K562 (cell line): ENCODE results near the gene KLHL20. TPM values are rescaled to one million over a fixed set of nuclear protein-coding genes. Genes with fewer than 3 reads are reported as not detected.

Experiments
- ATAC-seq: fragments of 200-7000 bp; cut with Tn5 transposase; 3 replicates; pipeline ENCODE4 v1.9.1; 2020; ENCODE audit warnings: moderate library complexity
- Bru-seq: library from RNA; stranded (reverse); fragments of 400-500 nt; gene quantifications from one replicate; lab custom pipeline; 2021; lab: Mats Ljungman, UMichigan
- BruChase-seq, 2 experiments: library from RNA; stranded (reverse); fragments of 400-500 nt; gene quantifications; one replicate each; lab custom pipeline; 2021; lab: Mats Ljungman, UMichigan
- BruUV-seq: library from RNA; stranded (reverse); fragments of 400-500 nt; replicated peaks from 2 replicates; lab custom pipeline; 2021; lab: Mats Ljungman, UMichigan
- CTCF ChIA-PET: fragments of 300-600 bp; formaldehyde crosslinking; extraction: SDS; loops from one replicate; lab custom pipeline; 2021; ENCODE audit warnings: low intra/inter-chr PET ratio; lab: Yijun Ruan, JAX
- POLR2A ChIA-PET: fragments of 300-600, 350-650 bp; sonication (Branson Sonifier 250); formaldehyde crosslinking; extraction: SDS; loops from one replicate; lab custom pipeline; 2021; ENCODE audit warnings: antibody characterized with exemption, inconsistent platforms; lab: Yijun Ruan, JAX
- DNase-seq, 4 experiments: peaks; one replicate each; pipeline versions ENCODE4 v3.0.0 to v3.0.0-alpha.2; 2011 to 2018; ENCODE audit warnings: low spot score in 3 of 4, mixed read lengths in 3 of 4; ENCODE audit errors: extremely low read depth in 1 of 4
- FAIRE-seq: peaks from 2 replicates; lab custom pipeline; 2011; peaks lifted over from hg19 to GRCh38; lab: Jason Lieb, UNC
- H2AFZ ChIP-seq: 2 replicates; pipeline ENCODE4 v1.6.0; 2011; ENCODE audit warnings: low read depth, low read length, control low read depth, inconsistent platforms
- H3K27ac ChIP-seq: fragments of 200-600 bp; 3 replicates; pipeline ENCODE4 v1.8.0; 2011; ENCODE audit warnings: low read depth, mild to moderate bottlenecking, control low read depth, inconsistent platforms, low read length, moderate library complexity, mixed read lengths; ENCODE audit errors: extremely low read depth
- H3K27me3 ChIP-seq, 2 experiments: fragments of 300-600 bp in 1 of 2; 2 replicates in 1 of 2; 3 replicates in 1 of 2; pipeline versions ENCODE4 v1.6.0 to v1.8.0; 2011; ENCODE audit warnings: inconsistent platforms in 2 of 2, low read length in 2 of 2, mild to moderate bottlenecking in 1 of 2, mixed read lengths in 1 of 2, moderate library complexity in 1 of 2; ENCODE audit not compliant: control insufficient read depth in 2 of 2, insufficient read depth in 2 of 2
- H3K36me3 ChIP-seq: fragments of 300-600 bp; 3 replicates; pipeline ENCODE4 v1.8.0; 2011; ENCODE audit warnings: mild to moderate bottlenecking, low read length, inconsistent platforms; ENCODE audit not compliant: control insufficient read depth, insufficient read depth
- H3K4me1 ChIP-seq, 2 experiments: fragments of 200-600 bp in 1 of 2; replicated peaks in 1 of 2; 2 replicates in 1 of 2; 3 replicates in 1 of 2; pipeline versions ENCODE4 v1.5.1 to v1.8.0; 2011; ENCODE audit warnings: inconsistent platforms in 2 of 2, low read length in 2 of 2, mild to moderate bottlenecking in 1 of 2, mixed read lengths in 1 of 2, moderate library complexity in 1 of 2; ENCODE audit not compliant: control insufficient read depth in 2 of 2, insufficient read depth in 2 of 2
- H3K4me2 ChIP-seq: 2 replicates; pipeline ENCODE4 v1.6.1; 2011; ENCODE audit warnings: low read length, control low read depth, inconsistent platforms, mixed read lengths; ENCODE audit not compliant: insufficient read depth
- H3K4me3 ChIP-seq: fragments of 200-600 bp; sonication (generic), shearing (Covaris generic); 2 replicates; pipeline ENCODE4 v1.5.1; 2016; ENCODE audit warnings: control low read depth, inconsistent platforms
- H3K79me2 ChIP-seq: fragments of 200-600 bp; 3 replicates; pipeline ENCODE4 v1.8.0; 2011; ENCODE audit warnings: low read length, inconsistent platforms; ENCODE audit not compliant: control insufficient read depth, insufficient read depth
- H3K9ac ChIP-seq, 2 experiments: 2 replicates each; pipeline versions ENCODE4 v1.6.0 to v1.6.1; 2011; ENCODE audit warnings: low read depth in 2 of 2, low read length in 2 of 2, control low read depth in 1 of 2, inconsistent platforms in 1 of 2, mild to moderate bottlenecking in 1 of 2, mixed read lengths in 1 of 2; ENCODE audit not compliant: insufficient read depth in 1 of 2
- H3K9me1 ChIP-seq: one replicate; pipeline ENCODE4 v1.6.0; 2011; ENCODE audit warnings: inconsistent platforms, mild to moderate bottlenecking, low read length, moderate library complexity; ENCODE audit not compliant: control insufficient read depth, insufficient read depth
- H3K9me3 ChIP-seq: replicated peaks from 2 replicates; pipeline ENCODE4 v1.5.1; 2011; ENCODE audit warnings: low read depth, low read length, inconsistent platforms; ENCODE audit not compliant: control insufficient read depth, insufficient read depth
- H4K20me1 ChIP-seq: replicated peaks from 2 replicates; pipeline ENCODE4 v1.6.1; 2011; ENCODE audit warnings: low read length, inconsistent platforms, mixed read lengths; ENCODE audit not compliant: control insufficient read depth, insufficient read depth
- EGR1 ChIP-seq: fragments of 450-650 bp; conservative IDR thresholded peaks from 2 replicates; pipeline ENCODE4 v1.6.1; 2017; ENCODE audit warnings: mild to moderate bottlenecking
- TCFL5 ChIP-seq: fragments of 250-450 bp; sonication (Bioruptor Pico); conservative IDR thresholded peaks from 2 replicates; pipeline ENCODE4 v1.6.1; 2021; ENCODE audit warnings: mild to moderate bottlenecking, moderate library complexity, matching md5 sums
- WGBS: fragments of 100-300 bp; shearing (Covaris generic); methylation state at CpG from one replicate; pipeline ENCODE4 v1.1.6; 2016; ENCODE audit warnings: low coverage, mixed read lengths; ENCODE audit not compliant: insufficient coverage; ENCODE audit errors: missing lambda C conversion rate; 5-methylcytosine and 5-hydroxymethylcytosine counted together
- in situ Hi-C: fragments of 300-500 bp; cut with MboI; formaldehyde crosslinking; loops from 4 replicates; pipeline ENCODE4 v1.15.0; 2018; ENCODE audit warnings: inconsistent platforms, mixed read lengths
- intact Hi-C: fragments of 100-400 bp; cut with micrococcal nuclease; formaldehyde crosslinking; loops from 2 replicates; pipeline ENCODE4 v1.14.2; 2022
- long read RNA-seq, 3 experiments: library from polyadenylated mRNA in 2 of 3; library from RNA in 1 of 3; unstranded in 2 of 3; stranded (forward) in 1 of 3; transcript quantifications; one replicate each; pipeline ENCODE4 v2.0.0, GENCODE V29; 2019 to 2022
- polyA minus RNA-seq, 3 experiments: library from RNA; depleted of rRNA, polyadenylated mRNA; stranded (reverse); fragments of >200 nt; gene quantifications; 2 replicates each; pipeline ENCODE4 v1.2.3, GENCODE V29; 2011
- polyA plus RNA-seq, 8 experiments: library from polyadenylated mRNA; depleted of rRNA in 4 of 8; stranded (reverse) in 5 of 8; unstranded in 3 of 8; fragments of >200 nt; fragmentation: Nextera tagmentation in 2 of 8; fragmentation: Illumina TruSeq in 1 of 8; extraction: Ambion mirVana in 2 of 8; extraction: Trizol in 1 of 8; gene quantifications; 2 replicates each; pipeline versions ENCODE4 v1.2.1 to v1.2.3, GENCODE V29; 2011 to 2014; ENCODE audit warnings: inconsistent platforms in 1 of 8, missing spikeins in 1 of 8
- total RNA-seq, 7 experiments: library from RNA; depleted of rRNA in 6 of 7; stranded (reverse); fragments of >200 nt in 6 of 7; fragmentation: Illumina TruSeq in 2 of 7; extraction: Trizol in 2 of 7; gene quantifications; 2 replicates each; pipeline versions ENCODE4 v1.2.1 to v1.2.3, GENCODE V29; 2011 to 2021; ENCODE audit warnings: low replicate concordance in 1 of 7
- TF ChIP-seq, protein P1 (sequence below): fragments of 450-650 bp; formaldehyde crosslinking; conservative IDR thresholded peaks from 2 replicates; pipeline ENCODE4 v1.4.0; 2022; ENCODE audit warnings: mild to moderate bottlenecking, missing genetic modification characterization
- TF ChIP-seq, protein P2 (sequence below): fragments of 450-650 bp; IDR thresholded peaks from 2 replicates; pipeline ENCODE4 v1.6.1; 2017; ENCODE audit warnings: mild to moderate bottlenecking, moderate library complexity
- TF ChIP-seq, protein P3 (sequence below): fragments of 250-450 bp; sonication (Bioruptor Pico); IDR thresholded peaks from 2 replicates; pipeline ENCODE4 v1.8.0; 2021; ENCODE audit warnings: moderate library complexity, mild to moderate bottlenecking, inconsistent platforms

The KLHL20 gene, protein sequence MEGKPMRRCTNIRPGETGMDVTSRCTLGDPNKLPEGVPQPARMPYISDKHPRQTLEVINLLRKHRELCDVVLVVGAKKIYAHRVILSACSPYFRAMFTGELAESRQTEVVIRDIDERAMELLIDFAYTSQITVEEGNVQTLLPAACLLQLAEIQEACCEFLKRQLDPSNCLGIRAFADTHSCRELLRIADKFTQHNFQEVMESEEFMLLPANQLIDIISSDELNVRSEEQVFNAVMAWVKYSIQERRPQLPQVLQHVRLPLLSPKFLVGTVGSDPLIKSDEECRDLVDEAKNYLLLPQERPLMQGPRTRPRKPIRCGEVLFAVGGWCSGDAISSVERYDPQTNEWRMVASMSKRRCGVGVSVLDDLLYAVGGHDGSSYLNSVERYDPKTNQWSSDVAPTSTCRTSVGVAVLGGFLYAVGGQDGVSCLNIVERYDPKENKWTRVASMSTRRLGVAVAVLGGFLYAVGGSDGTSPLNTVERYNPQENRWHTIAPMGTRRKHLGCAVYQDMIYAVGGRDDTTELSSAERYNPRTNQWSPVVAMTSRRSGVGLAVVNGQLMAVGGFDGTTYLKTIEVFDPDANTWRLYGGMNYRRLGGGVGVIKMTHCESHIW
- 42.3 and 64.2 TPM in 2 replicates for total RNA-seq (2011; cell fraction: chromatin; rRNA removed; ENCODE audit: low replicate concordance)
- total RNA-seq (2011; cell fraction: nucleolus; rRNA removed) = 16.8 and 25.0 TPM in 2 replicates
- total RNA-seq (2011; cell fraction: nucleoplasm; rRNA removed) = 26.9 and 30.0 TPM in 2 replicates
- total RNA-seq (2014; rRNA removed) = 14.1 and 15.0 TPM in 2 replicates
- 19.5 and 22.2 TPM in 2 replicates for total RNA-seq (2014; rRNA removed; fragmentation: Illumina TruSeq; extraction: Trizol)
- total RNA-seq (2015; rRNA removed; fragmentation: Illumina TruSeq; extraction: Trizol) = 18.5 and 21.7 TPM in 2 replicates
- 16.8 and 17.4 TPM in 2 replicates for total RNA-seq (2021)
- polyA plus RNA-seq (2011; rRNA removed) = 20.4 and 22.3 TPM in 2 replicates
- polyA plus RNA-seq (2011; cell fraction: cytosol; rRNA removed) = 7.8 and 16.9 TPM in 2 replicates
- 13.1 and 23.2 TPM in 2 replicates for polyA plus RNA-seq (2011; cell fraction: nucleus; rRNA removed)
- 13.2 and 15.0 TPM in 2 replicates for polyA plus RNA-seq (2012)
- polyA plus RNA-seq (2014; fragmentation: Illumina TruSeq; extraction: Trizol) = 19.8 and 23.2 TPM in 2 replicates
- polyA plus RNA-seq (2014; fragmentation: Nextera tagmentation; extraction: Ambion mirVana) = 10 to 100 TPM in 1 of 2 experiments, 1 to 10 TPM in 1; 8.9 to 10.3 TPM
- polyA plus RNA-seq (2014; rRNA removed) = 15.4 and 16.5 TPM in 2 replicates
- polyA minus RNA-seq (2011; rRNA and poly(A)+ RNA removed) = 32.9 and 42.3 TPM in 2 replicates
- polyA minus RNA-seq (2011; cell fraction: cytosol; rRNA and poly(A)+ RNA removed) = 8.1 and 9.7 TPM in 2 replicates
- polyA minus RNA-seq (2011; cell fraction: nucleus; rRNA and poly(A)+ RNA removed) = 14.4 and 30.8 TPM in 2 replicates
- percentile 83 among the genes with signal in this experiment for Bru-seq, nascent RNA
- percentile 82 among the genes with signal in this experiment for BruChase-seq, experiment 1, labeled RNA remaining after a 2-hour chase
- percentile 81 among the genes with signal in this experiment for BruChase-seq, experiment 2, labeled RNA remaining after a 6-hour chase
- long read RNA-seq, experiment 1, transcript KLHL20-201 (12 exons, 3,421 nt) = major isoform, 29 of 61 reads
- long read RNA-seq, experiment 1, partial matches to known transcripts = 9 of 61 reads
- long read RNA-seq, experiment 1, other reads (novel, unspliced or antisense) = 23 of 61 reads
- long read RNA-seq, experiment 2, partial matches to known transcripts = 1 of 8 reads
- long read RNA-seq, experiment 2, other reads (novel, unspliced or antisense) = 6 of 8 reads
- long read RNA-seq, experiment 3, partial matches to known transcripts = 0 of 4 reads
- long read RNA-seq, experiment 3, other reads (novel, unspliced or antisense) = 2 of 4 reads

- FAIRE-seq = peak; percentile 89
- WGBS = under 1% methylated on average over 43 of the region's 43 CpGs
- 0 out of 2 replicates have a peak, but pooled peaks have one; percentile 35 for TF ChIP-seq TCFL5 (CRISPR knock-in tag)
- TF ChIP-seq, protein P1, sequence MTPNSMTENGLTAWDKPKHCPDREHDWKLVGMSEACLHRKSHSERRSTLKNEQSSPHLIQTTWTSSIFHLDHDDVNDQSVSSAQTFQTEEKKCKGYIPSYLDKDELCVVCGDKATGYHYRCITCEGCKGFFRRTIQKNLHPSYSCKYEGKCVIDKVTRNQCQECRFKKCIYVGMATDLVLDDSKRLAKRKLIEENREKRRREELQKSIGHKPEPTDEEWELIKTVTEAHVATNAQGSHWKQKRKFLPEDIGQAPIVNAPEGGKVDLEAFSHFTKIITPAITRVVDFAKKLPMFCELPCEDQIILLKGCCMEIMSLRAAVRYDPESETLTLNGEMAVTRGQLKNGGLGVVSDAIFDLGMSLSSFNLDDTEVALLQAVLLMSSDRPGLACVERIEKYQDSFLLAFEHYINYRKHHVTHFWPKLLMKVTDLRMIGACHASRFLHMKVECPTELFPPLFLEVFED (CRISPR knock-in tag) = 0 out of 2 replicates have a peak, but pooled peaks have one; percentile 57
- TF ChIP-seq, protein P2, sequence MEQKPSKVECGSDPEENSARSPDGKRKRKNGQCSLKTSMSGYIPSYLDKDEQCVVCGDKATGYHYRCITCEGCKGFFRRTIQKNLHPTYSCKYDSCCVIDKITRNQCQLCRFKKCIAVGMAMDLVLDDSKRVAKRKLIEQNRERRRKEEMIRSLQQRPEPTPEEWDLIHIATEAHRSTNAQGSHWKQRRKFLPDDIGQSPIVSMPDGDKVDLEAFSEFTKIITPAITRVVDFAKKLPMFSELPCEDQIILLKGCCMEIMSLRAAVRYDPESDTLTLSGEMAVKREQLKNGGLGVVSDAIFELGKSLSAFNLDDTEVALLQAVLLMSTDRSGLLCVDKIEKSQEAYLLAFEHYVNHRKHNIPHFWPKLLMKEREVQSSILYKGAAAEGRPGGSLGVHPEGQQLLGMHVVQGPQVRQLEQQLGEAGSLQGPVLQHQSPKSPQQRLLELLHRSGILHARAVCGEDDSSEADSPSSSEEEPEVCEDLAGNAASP = no peak
- peak; percentile 44 for TF ChIP-seq EGR1
- TF ChIP-seq, protein P3, sequence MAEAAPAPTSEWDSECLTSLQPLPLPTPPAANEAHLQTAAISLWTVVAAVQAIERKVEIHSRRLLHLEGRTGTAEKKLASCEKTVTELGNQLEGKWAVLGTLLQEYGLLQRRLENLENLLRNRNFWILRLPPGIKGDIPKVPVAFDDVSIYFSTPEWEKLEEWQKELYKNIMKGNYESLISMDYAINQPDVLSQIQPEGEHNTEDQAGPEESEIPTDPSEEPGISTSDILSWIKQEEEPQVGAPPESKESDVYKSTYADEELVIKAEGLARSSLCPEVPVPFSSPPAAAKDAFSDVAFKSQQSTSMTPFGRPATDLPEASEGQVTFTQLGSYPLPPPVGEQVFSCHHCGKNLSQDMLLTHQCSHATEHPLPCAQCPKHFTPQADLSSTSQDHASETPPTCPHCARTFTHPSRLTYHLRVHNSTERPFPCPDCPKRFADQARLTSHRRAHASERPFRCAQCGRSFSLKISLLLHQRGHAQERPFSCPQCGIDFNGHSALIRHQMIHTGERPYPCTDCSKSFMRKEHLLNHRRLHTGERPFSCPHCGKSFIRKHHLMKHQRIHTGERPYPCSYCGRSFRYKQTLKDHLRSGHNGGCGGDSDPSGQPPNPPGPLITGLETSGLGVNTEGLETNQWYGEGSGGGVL (CRISPR knock-in tag) = no peak
These were observed at the start of gene KLHL20 for GRCh38 chr1:173714759-173715537. Gene KLHL20 (plus strand): TSS chr1:173714981. CDS start chr1:173716044, 1,063 bp downstream.

More at GRCh38 chr1:173714759-173715537, at the start of gene KLHL20:
- Histone ChIP-seq H3K9ac (peak within 1 kb of the TSS; percentile 88 to 94), H3K27ac (peak within 1 kb of the TSS; percentile 82), H3K4me2 (peak within 1 kb of the TSS; percentile 98), H3K9me1 (no peaks in the 10 kb centered on the region), H3K27me3 (no peaks in the 10 kb centered on the region), H3K36me3 (peaks cover 21% of the 10 kb centered on the region), H2AFZ (peak within 1 kb of the TSS; percentile 98), H3K9me3 (no peaks in the 10 kb centered on the region), H3K4me1 (no peaks in the 10 kb centered on the region; a peak in 2 of 5 replicates), H3K4me3 (peak within 1 kb of the TSS; percentile 80), H3K79me2 (peaks cover 35% of the 10 kb centered on the region), H4K20me1 (peaks cover 6% of the 10 kb centered on the region; the same call in 1 of the 2 replicates)
- DNase-seq (peak; percentile 72 to 95 (median 82)), ATAC-seq (peak; percentile 97)
- CTCF ChIA-PET = interaction anchor here (0.7 kb wide), 1 partner anchor 460 kb away, joined by 3 read pairs; no protein-coding TSS in a partner anchor
- in situ Hi-C loops (no loop called here), intact Hi-C loops (loop anchor here (1.0 to 5.0 kb wide), 3 partner anchors 44 to 284 kb away; partner anchors contain the start of genes CENPL and DARS2)
- TSS peak; percentile 75 for BruUV-seq
- POLR2A ChIA-PET = interaction anchor here (0.6 to 1.7 kb wide), 26 partner anchors 10 to 1177 kb away, joined by 3 to 15 read pairs (median 3); partner anchors contain the start of genes DARS2, GAS5, PRDX6 and TEX50
